ENCODE data around the gene OR14J1. TPM values are rescaled to one million over a fixed set of nuclear protein-coding genes. Genes with fewer than 3 reads are reported as not detected.

The OR14J1 gene
- polyA plus RNA-seq, result not detected in 2 replicates

DNA sequence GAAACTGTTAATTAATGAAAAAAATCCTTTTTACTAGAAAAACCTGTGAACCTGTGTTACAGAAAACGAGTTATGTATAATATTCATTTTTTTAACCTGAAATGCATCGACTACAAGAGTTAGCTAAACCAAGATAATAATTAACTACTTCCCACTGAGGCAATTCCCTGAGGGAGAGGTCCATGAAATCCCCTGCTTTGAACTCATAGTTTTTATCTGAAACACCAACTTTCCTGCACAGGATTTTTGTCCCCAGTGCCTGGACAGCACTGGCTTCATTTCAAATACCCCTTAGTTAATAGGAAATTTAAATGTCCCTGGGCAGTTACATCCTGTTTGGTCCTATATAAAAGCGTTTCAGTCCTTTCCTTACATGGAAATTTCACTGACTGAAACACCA lies at the start of gene OR14J1:
OR14J1 (plus strand) TSS at position 386 of the 400 bp plus-strand sequence. CDS start 4,989 bp downstream, outside the sequence.

Other genes starting within 250 kb of the OR14J1 start
- gene OR2B3, start 214.4 kb upstream of the OR14J1 start, polyA plus RNA-seq, result not detected in 2 replicates
- not detected in 2 replicates for gene OR2J1, start 202.2 kb upstream of the OR14J1 start, polyA plus RNA-seq
- not detected in 2 replicates for gene OR2J3, start 193.6 kb upstream of the OR14J1 start, polyA plus RNA-seq
- not detected in 2 replicates for gene OR2J2, start 130.8 kb upstream of the OR14J1 start, polyA plus RNA-seq
- gene OR5V1, start 67.2 kb downstream of the OR14J1 start, polyA plus RNA-seq, result not detected in 2 replicates
- gene OR12D3, start 73.6 kb downstream of the OR14J1 start, polyA plus RNA-seq, result not detected in 2 replicates
- not detected in 2 replicates for gene OR12D2, start 93.9 kb downstream of the OR14J1 start, polyA plus RNA-seq
- gene OR12D1, start 113.2 kb downstream of the OR14J1 start, polyA plus RNA-seq, result not detected in 2 replicates
- not detected in 2 replicates for gene OR10C1, start 137.6 kb downstream of the OR14J1 start, polyA plus RNA-seq
- not detected in 2 replicates for gene OR11A1, start 155.4 kb downstream of the OR14J1 start, polyA plus RNA-seq
- 0.49 TPM in 1 of 2 replicates, not detected in the other for gene OR2H1, start 155.5 kb downstream of the OR14J1 start, polyA plus RNA-seq
- not detected in 2 replicates for gene MAS1L, start 186.3 kb downstream of the OR14J1 start, polyA plus RNA-seq

Measured in Purkinje cell (primary cell).